Activated T-helper 17 cell treated with anti-CD3 and anti-CD28 coated beads, Interleukin-2, amount 50 U/mL, for 72 hours (primary cell): ENCODE data around the gene BBS1. TPM values are rescaled to one million over a fixed set of nuclear protein-coding genes. Genes with fewer than 3 reads are reported as not detected.
"Not testable (repeated sequence)": the region's sequence is repeated elsewhere in the genome, so short reads cannot be mapped to it uniquely, and the experiment has no call there.

Source experiments
- ATAC-seq: fragments of 150-1000 bp; cut with Tn5 transposase; replicated peaks from 2 replicates; pipeline ENCODE4 v1.10.0; 2021; ENCODE audit warnings: mild to moderate bottlenecking, moderate library complexity
- H3K27ac Mint-ChIP-seq: one replicate; pipeline ENCODE4 v1.8.0; 2022; ENCODE audit warnings: mixed read lengths
- H3K27me3 Mint-ChIP-seq: one replicate; pipeline ENCODE4 v1.8.0; 2022; ENCODE audit warnings: mixed read lengths
- H3K36me3 Mint-ChIP-seq: one replicate; pipeline ENCODE4 v1.8.0; 2022; ENCODE audit warnings: low read depth, mild to moderate bottlenecking, mixed read lengths
- H3K4me1 Mint-ChIP-seq: one replicate; pipeline ENCODE4 v1.8.0; 2022; ENCODE audit warnings: mixed read lengths
- H3K4me3 Mint-ChIP-seq: one replicate; pipeline ENCODE4 v1.8.0; 2022; ENCODE audit warnings: mild to moderate bottlenecking, mixed read lengths
- H3K9me3 Mint-ChIP-seq: one replicate; pipeline ENCODE4 v1.8.0; 2022; ENCODE audit warnings: mixed read lengths
- total RNA-seq, 2 donors: library from RNA; stranded (reverse); gene quantifications; one replicate each; pipeline ENCODE4 v1.2.3, GENCODE V29; 2022

Gene BBS1
- 10 to 100 TPM; 16.4 to 17.2 TPM for total RNA-seq

DNA sequence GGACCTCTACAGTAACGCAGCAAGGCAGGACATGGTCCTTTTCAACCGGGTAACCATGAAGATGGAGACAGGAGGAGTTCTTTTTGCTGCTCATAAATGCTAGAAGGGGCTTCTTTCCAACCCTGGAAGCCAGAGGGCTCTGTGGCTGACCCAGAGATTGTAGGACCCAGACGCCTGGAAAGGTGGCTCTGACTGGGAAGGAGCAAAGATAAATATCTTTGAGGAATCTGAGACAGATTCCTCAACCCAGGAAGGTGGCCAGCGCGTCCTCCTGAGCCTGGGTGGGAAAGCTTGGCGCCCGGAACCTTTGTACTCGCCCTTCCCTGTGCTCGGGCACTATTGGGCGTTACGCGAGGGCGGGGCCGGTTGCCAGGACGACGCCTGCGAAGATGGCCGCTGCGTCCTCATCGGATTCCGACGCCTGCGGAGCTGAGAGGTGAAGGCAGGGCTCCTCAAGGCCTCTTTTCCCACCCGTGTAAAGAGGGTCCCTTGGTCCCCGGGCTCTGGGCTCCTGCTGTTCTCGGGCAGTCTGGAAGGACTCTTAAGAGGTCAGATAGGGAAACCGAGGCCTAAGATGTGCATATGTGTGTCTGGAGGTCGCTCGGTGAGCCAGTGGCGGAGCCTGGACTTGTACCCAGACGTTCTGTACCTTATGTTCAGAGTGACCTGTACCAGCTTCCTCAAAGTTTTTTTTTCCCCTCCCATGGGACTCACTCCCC lies at the start of gene BBS1:
Gene BBS1 (plus strand): TSS at position 365 of the 719 bp plus-strand sequence. CDS start 25 bp downstream, at position 390.
- Mint-ChIP-seq H3K4me3 (peak within 1 kb of the TSS; percentile 91), H3K9me3 (no peaks in the 10 kb centered on the region), H3K36me3 (peaks cover 28% of the 10 kb centered on the region), H3K4me1 (no peaks in the 10 kb centered on the region), H3K27me3 (no peaks in the 10 kb centered on the region), H3K27ac (peak within 1 kb of the TSS; percentile 79)
- peak; percentile 98 for ATAC-seq

DNA sequence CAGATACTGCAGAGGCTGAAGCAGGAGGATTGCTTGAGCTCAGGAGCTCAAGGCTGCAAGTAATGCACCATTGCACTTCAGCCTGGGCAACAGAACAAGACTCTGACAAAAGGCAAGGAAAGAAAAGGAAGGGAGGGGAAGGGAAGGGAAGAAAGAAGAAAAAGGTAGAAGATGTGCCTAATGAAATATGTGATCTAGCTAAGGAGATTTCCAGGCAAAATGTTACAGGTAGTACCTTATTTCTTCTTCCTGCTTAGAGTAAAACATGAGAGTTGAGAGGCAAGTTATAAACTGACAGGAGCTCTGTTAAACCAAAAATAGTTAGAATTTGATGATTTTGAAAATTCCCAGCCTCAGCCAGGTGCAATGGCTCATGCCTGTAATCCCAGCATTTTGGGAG lies 48.4 kb upstream of the BBS1 start:
- Mint-ChIP-seq H3K27ac (no peak overlapping the region), H3K4me3 (peak overlapping the region; percentile 10), H3K4me1 (peaks cover 20% of the 10 kb centered on the region), H3K36me3 (no peaks in the 10 kb centered on the region), H3K9me3 (no peaks in the 10 kb centered on the region), H3K27me3 (no peaks in the 10 kb centered on the region)
- no peak for ATAC-seq

DNA sequence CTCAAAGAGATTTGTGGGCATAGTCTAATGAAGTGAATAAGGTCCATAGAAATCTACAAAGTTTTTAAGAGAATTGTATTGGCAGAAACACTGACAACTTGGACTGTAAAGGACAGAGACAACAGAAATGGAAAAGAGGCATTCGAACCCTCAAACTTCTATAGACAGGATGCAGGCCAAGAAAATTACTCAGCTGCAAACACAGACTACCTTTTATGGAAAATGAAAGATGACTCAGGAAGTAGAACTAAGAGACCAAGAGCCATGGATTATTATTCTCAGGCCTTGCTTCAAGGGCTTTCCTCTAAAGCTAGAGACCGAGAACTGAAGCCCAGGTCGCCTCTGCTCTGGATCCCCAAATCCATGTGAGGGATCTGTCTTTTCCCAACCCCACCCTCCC lies 47.5 kb upstream of the BBS1 start:
- no peaks in the 10 kb centered on the region for H3K9me3 Mint-ChIP-seq
- peaks cover 4% of the 10 kb centered on the region for H3K36me3 Mint-ChIP-seq
- H3K27me3 Mint-ChIP-seq: no peaks in the 10 kb centered on the region
- peaks cover 20% of the 10 kb centered on the region for H3K4me1 Mint-ChIP-seq
- ATAC-seq: no peak
- peak overlapping the region; percentile 49 for H3K27ac Mint-ChIP-seq
- peak overlapping the region; percentile 10 for H3K4me3 Mint-ChIP-seq

DNA sequence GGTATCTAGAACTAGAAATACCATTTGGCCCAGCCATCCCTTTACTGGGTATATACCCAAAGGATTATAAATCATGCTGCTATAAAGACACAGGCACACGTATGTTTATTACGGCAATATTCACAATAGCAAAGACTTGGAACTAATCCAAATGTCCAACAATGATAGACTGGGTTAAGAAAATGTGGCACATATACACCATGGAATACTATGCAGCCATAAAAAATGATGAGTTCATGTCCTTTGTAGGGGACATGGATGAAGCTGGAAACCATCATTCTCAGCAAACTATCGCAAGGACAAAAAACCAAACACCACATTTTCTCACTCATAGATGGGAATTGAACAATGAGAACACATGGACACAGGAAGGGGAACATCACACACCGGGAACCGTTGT lies 46.3 kb upstream of the BBS1 start:
- not testable (repeated sequence) for H3K27me3 Mint-ChIP-seq

DNA sequence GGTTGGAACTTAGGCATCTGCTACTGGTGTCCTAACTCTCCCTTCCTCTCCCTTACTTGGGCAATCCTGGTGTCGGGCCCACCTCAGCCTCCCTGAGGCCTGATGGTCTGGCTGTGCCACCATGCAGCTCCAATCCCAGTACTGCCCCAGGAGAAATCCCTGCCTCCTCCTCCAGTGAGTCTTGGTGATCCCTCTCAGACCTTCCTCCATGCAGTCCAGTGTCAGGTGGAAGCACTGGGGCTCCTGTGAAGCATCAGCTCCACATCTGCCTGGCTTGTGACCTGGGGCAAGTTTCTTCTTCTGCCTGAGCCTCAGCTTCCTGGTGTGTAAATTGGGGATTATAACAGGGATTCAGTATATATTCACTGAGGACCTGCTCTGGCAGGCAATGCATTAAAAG lies 45.5 kb upstream of the BBS1 start:
- Mint-ChIP-seq H3K4me1 (peaks cover 10% of the 10 kb centered on the region), H3K27me3 (no peaks in the 10 kb centered on the region)

More for the DNA sequence above, 46.3 kb upstream of the BBS1 start:
- not testable (repeated sequence) for H3K36me3 Mint-ChIP-seq, H3K4me3 Mint-ChIP-seq, H3K9me3 Mint-ChIP-seq, ATAC-seq, H3K27ac Mint-ChIP-seq
- H3K4me1 Mint-ChIP-seq: peaks cover 15% of the 10 kb centered on the region

DNA sequence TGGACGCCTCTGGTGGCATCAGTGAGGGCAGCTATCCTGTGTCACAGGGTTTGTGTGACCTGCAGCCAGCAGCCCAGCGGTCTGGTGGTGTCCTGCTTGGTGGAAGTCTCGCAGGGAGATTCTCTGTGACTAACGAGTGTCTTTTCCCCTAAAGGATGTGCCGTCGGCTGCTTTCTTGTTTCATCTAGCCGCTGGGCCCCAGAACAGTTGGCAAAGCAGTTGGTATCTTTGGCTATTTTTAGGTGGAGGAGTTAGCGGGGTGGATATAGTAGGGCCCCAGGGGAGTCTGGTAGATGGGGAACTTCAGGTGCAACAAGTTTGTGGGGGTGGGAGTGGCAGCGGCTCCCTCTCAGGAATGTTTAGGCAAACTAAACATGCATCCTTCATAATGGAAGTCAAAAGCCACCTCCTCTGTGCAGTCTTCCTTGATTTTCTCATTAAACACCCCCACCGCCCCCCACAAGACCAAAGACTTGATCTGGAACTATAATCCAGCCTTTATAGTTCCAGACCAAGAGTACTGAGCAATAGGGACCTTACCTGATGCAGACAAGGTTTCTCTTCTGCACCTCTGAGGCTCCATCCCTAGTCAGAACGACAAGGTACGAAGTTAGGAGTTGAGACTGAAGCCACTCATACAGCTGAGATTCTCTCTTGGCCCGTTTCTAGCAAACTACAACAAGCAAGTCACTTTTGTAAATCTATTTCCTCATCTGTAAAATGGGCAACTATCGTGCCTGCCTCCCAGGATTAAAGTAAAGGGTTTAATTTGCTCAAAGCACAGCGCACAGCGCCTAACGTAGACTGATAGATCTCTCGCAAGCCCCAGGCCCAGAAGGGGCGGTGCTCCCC lies 44.8 kb upstream of the BBS1 start:
- Mint-ChIP-seq H3K9me3 (no peaks in the 10 kb centered on the region), H3K4me1 (peaks cover 10% of the 10 kb centered on the region), H3K27ac (peak overlapping the region; percentile 61)

More for the DNA sequence above, 45.5 kb upstream of the BBS1 start:
- Mint-ChIP-seq H3K36me3 (peaks cover 5% of the 10 kb centered on the region), H3K4me3 (peak overlapping the region; percentile 73), H3K9me3 (no peaks in the 10 kb centered on the region), H3K27ac (no peak overlapping the region)
- ATAC-seq: no peak

DNA sequence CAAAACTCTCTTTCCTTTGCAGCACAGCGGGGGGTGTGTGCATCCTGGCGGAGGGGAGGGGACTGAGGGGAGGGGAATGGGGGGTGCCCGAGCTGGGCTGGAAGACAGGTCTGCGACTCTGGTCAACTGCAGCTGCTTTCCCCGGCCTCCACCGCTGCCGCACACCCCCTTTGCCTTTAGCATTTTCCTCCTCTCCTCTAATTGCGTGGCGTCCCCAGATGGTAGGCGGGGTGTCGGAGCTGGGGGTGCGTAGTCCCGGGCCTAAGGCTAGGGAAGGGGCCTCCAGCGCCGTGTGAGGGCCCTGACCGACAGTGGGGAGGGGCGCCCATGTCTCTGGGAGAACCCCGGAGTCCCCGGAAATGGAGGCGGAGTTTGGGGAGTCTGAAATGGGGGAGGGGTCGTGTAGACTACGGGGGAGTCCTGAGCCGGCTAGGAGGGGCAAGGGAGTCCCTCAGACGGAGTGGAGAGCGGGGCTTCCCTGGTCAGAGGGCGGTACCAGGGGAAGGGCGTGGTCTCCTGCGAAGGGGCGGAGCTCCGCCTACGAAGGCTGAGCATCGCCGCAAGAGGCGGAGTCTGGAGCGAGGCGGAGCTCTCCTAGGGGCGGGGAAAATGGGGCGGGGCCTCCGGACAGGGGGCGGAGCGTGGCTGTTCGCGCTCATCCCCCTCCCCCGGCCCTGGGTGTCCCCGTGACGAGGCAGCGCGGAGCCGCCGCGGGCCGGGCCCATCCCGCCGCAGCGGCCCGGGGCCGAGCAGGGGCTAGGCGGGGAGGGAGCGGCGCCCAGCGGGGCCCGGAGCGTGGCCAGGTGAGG lies 44.0 kb upstream of the BBS1 start, which contains the start of gene PELI3:
Gene PELI3 (plus strand): TSS at position 681 of the 809 bp plus-strand sequence. CDS start 1,224 bp downstream, outside the sequence.
- Mint-ChIP-seq H3K4me3 (peak within 1 kb of the TSS; percentile 86), H3K4me1 (peaks cover 10% of the 10 kb centered on the region), H3K27me3 (no peaks in the 10 kb centered on the region), H3K27ac (peak within 1 kb of the TSS; percentile 82), H3K36me3 (peaks cover 15% of the 10 kb centered on the region), H3K9me3 (no peaks in the 10 kb centered on the region)
- peak; percentile 90 for ATAC-seq

More for the DNA sequence above, 44.8 kb upstream of the BBS1 start:
- Mint-ChIP-seq H3K4me3 (peak overlapping the region; percentile 73), H3K27me3 (no peaks in the 10 kb centered on the region), H3K36me3 (peaks cover 11% of the 10 kb centered on the region)
- no peak for ATAC-seq

DNA sequence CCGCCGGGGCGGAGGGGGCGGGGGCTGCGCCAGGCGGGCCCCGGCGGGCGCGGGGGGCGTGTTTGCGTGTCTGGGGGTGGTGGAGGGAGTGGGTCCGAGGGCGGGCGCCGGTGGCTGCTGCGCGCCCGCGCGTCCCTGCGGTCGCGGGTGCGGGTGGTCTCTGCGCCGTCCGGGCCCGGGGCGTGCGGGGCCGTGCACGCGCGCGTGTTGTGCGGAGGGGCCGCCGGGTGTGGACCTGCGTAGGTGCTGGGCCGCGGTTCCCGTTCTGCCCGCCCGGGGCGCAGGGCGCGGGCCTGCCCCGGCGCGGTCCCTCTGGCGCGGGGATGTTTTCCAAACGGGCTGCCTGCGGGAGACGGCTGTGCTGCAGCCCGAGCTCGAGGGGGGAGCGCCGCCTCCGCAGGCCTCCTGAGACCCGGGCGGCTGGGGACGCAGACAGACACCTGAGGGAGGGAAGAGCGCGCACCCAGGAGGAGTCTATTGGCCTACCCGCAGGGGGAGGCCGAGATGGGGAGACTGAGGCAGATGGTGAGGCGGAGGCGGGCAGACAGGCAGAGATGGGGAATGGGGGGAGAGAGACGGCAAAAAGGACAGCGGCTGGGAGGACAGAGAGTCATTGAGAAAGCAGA lies 43.3 kb upstream of the BBS1 start:
- peaks cover 15% of the 10 kb centered on the region for H3K36me3 Mint-ChIP-seq
- no peaks in the 10 kb centered on the region for H3K27me3 Mint-ChIP-seq
- H3K9me3 Mint-ChIP-seq: no peaks in the 10 kb centered on the region
- peak overlapping the region; percentile 82 for H3K27ac Mint-ChIP-seq
- peak; percentile 49 for ATAC-seq
- H3K4me1 Mint-ChIP-seq: peaks cover 10% of the 10 kb centered on the region
- H3K4me3 Mint-ChIP-seq: peak overlapping the region; percentile 86

DNA sequence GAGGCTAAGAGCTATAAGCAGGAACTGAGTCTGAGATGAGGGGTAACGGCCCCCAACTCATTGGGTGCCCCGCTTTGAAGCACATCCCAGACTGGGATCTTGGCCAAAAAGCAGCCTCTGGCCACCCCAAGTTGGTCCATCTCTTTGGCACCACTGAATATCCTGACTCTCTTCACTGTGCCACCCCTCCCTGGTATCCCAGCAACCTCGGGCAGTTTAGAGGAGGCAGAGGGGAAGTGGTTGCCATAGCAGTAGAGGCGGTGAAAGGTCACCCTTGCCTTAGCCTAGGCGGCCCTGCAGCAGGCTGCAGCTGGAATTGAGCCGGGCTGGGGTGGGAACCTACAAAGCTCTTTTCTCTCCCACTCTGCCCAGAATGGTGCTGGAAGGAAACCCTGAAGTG lies 42.7 kb upstream of the BBS1 start:
- no peaks in the 10 kb centered on the region for H3K9me3 Mint-ChIP-seq
- peak overlapping the region; percentile 82 for H3K27ac Mint-ChIP-seq
- H3K36me3 Mint-ChIP-seq: peaks cover 15% of the 10 kb centered on the region
- ATAC-seq: no peak
- peaks cover 7% of the 10 kb centered on the region for H3K4me1 Mint-ChIP-seq
- peak overlapping the region; percentile 86 for H3K4me3 Mint-ChIP-seq
- H3K27me3 Mint-ChIP-seq: no peaks in the 10 kb centered on the region

DNA sequence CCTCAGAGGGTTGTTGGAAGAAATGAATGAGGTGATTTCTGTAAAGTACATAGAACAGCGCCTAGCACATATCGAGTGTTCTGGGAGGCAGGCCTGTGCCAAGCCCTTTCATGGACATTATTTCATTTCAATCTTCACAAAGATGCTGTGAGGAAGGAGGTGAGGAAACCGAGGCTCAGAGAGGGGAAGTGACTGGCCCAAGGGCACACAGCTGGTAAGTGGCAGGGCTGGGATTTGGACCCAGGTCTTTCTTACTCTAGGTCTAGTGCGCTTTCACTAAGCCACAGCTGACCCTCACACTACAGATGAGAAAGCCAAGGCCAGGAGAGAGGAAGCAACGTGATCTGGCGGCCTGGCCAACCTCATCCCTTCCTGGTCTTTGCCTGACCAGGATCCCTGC lies 41.7 kb upstream of the BBS1 start:
- H3K4me3 Mint-ChIP-seq: peak overlapping the region; percentile 86
- H3K36me3 Mint-ChIP-seq: peaks cover 15% of the 10 kb centered on the region
- no peaks in the 10 kb centered on the region for H3K27me3 Mint-ChIP-seq
- no peak for ATAC-seq
- H3K27ac Mint-ChIP-seq: no peak overlapping the region
- no peaks in the 10 kb centered on the region for H3K9me3 Mint-ChIP-seq
- no peaks in the 10 kb centered on the region for H3K4me1 Mint-ChIP-seq

DNA sequence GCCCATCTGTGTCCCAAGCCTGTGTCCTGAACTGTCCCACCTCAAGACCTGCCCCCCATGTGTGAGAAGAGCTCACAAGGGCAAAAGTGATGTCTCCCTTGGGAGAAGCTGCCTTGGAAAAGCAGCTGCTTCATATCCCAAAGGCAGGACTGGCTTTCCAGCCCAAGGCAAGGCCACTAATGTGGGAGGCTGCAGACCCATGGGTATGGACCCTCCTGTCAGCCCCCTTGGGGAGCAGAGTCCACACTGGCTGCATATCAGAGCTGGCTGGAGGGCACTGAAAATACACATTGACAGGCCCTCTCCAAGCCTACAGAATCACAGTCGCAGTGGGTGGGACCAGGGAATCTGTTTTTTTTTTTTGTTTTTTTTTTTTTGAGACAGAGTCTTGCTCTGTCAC lies 41.0 kb upstream of the BBS1 start:
- Mint-ChIP-seq H3K4me3 (no peak overlapping the region), H3K4me1 (no peaks in the 10 kb centered on the region), H3K27me3 (no peaks in the 10 kb centered on the region), H3K9me3 (no peaks in the 10 kb centered on the region), H3K36me3 (peaks cover 20% of the 10 kb centered on the region), H3K27ac (no peak overlapping the region)
- ATAC-seq: no peak

DNA sequence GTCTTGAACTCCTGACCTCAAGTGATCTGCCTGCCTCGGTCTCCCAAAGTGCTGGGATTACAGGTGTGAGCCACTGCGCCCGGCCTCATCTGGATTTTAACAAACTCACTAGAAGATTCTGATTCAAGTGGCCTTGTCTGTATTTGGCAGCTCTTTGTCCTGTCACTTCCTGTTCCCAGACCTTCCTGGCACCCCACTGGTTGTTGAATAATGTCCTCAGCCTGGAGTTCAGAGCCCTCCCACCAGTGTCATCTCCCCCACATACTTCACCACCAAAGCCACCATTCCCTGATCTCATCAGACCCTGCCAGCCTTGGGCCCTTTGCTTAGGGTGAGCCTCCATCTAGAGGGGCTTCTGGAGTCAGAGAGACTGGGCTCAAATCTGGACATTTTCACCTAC lies 40.4 kb upstream of the BBS1 start:
- no peaks in the 10 kb centered on the region for H3K27me3 Mint-ChIP-seq
- H3K4me3 Mint-ChIP-seq: no peak overlapping the region
- no peaks in the 10 kb centered on the region for H3K9me3 Mint-ChIP-seq
- peaks cover 20% of the 10 kb centered on the region for H3K36me3 Mint-ChIP-seq
- H3K4me1 Mint-ChIP-seq: no peaks in the 10 kb centered on the region
- no peak for ATAC-seq
- no peak overlapping the region for H3K27ac Mint-ChIP-seq

DNA sequence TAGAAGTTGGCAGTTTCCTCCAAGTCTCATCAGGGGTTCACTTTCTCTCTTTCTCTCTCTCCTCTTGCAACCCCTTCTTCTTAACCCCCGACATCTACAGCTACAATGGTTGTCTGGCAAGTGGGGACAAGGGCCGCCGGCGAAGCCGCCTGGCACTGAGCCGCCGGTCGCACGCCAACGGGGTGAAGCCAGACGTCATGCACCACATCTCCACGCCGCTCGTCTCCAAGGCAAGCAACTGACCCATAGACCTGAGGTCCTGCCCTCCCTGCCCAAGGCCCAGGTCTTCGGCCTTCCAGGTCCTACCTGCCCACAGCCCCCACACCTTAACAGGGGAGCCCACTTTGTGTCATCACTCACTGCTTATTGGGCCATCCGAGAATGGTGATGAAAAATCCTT lies 39.3 kb upstream of the BBS1 start:
- Mint-ChIP-seq H3K36me3 (peaks cover 20% of the 10 kb centered on the region), H3K4me1 (no peaks in the 10 kb centered on the region), H3K27ac (peak overlapping the region; percentile 31), H3K27me3 (no peaks in the 10 kb centered on the region), H3K9me3 (no peaks in the 10 kb centered on the region), H3K4me3 (no peak overlapping the region)
- no peak for ATAC-seq

DNA sequence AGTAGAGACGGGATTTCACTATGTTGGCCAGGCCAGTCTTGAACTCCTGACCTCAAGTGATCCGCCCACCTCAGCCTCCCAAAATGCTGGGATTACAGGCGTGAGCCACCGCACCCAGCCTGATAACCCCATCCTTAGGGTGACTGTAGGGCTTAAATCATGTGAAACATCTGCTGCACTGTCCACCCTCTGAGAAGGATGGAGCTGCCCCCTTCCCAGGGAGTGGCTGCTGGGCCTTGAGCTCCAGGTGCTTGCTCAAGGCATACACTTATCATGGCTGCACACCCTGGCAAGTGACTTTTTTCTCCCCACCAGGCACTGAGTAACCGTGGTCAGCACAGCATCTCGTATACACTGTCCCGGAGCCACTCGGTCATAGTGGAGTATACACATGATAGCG lies 38.4 kb upstream of the BBS1 start:
- no peak for ATAC-seq
- H3K4me1 Mint-ChIP-seq: no peaks in the 10 kb centered on the region
- no peak overlapping the region for H3K4me3 Mint-ChIP-seq
- H3K36me3 Mint-ChIP-seq: peaks cover 20% of the 10 kb centered on the region
- no peaks in the 10 kb centered on the region for H3K9me3 Mint-ChIP-seq
- H3K27me3 Mint-ChIP-seq: no peaks in the 10 kb centered on the region
- no peak overlapping the region for H3K27ac Mint-ChIP-seq
